ENCODE results near the gene TTC32.
A peak's percentile ranks its signal among the peaks of the same experiment; 100 is the strongest.

The TTC32 gene

GRCh38 chr2:19901442-19902215, at the start of gene TTC32:
Gene TTC32 (minus strand): TSS chr2:19901983. CDS start chr2:19901854, 129 bp downstream.
- DNase-seq (ENCODE audit: low read depth), result peak; percentile 95
- peak within 1 kb of the TSS; percentile 84 for H3K4me3 ChIP-seq (ENCODE audit: low read depth, low read length)
- TF ChIP-seq CTCF (IDR thresholded peaks at IDR 0.05; ENCODE audit: insufficient read depth, low read depth, low read length, missing control alignments), result peak; percentile 0

GRCh38 chr2:19949071-19949470, 47.3 kb upstream of the TTC32 start:
- TF ChIP-seq CTCF (IDR thresholded peaks at IDR 0.05; ENCODE audit: insufficient read depth, low read depth, low read length, missing control alignments), result no peak
- no peak for DNase-seq (ENCODE audit: low read depth)
- no peak overlapping the region for H3K4me3 ChIP-seq (ENCODE audit: low read depth, low read length)

- no peak for TF ChIP-seq CTCF (IDR thresholded peaks at IDR 0.05; ENCODE audit: insufficient read depth, low read depth, low read length, missing control alignments)
These were observed 45.6 kb upstream of the TTC32 start for GRCh38 chr2:19947184-19947940.

GRCh38 chr2:19944205-19944845, 42.5 kb upstream of the TTC32 start:
- no peak overlapping the region for H3K4me3 ChIP-seq (ENCODE audit: low read depth, low read length)
- DNase-seq (ENCODE audit: low read depth), result no peak
- TF ChIP-seq CTCF (IDR thresholded peaks at IDR 0.05; ENCODE audit: insufficient read depth, low read depth, low read length, missing control alignments), result no peak

More at GRCh38 chr2:19947184-19947940, 45.6 kb upstream of the TTC32 start:
- no peak for DNase-seq (ENCODE audit: low read depth)
- H3K4me3 ChIP-seq (ENCODE audit: low read depth, low read length), result no peak overlapping the region

- TF ChIP-seq CTCF (IDR thresholded peaks at IDR 0.05; ENCODE audit: insufficient read depth, low read depth, low read length, missing control alignments), result no peak
- DNase-seq (ENCODE audit: low read depth), result no peak
These were observed 41.4 kb upstream of the TTC32 start for GRCh38 chr2:19943189-19943588.

GRCh38 chr2:19942199-19942598, 40.4 kb upstream of the TTC32 start:
- H3K4me3 ChIP-seq (ENCODE audit: low read depth, low read length), result no peak overlapping the region
- TF ChIP-seq CTCF (IDR thresholded peaks at IDR 0.05; ENCODE audit: insufficient read depth, low read depth, low read length, missing control alignments), result no peak
- DNase-seq (ENCODE audit: low read depth), result no peak

More at GRCh38 chr2:19943189-19943588, 41.4 kb upstream of the TTC32 start:
- no peak overlapping the region for H3K4me3 ChIP-seq (ENCODE audit: low read depth, low read length)
